GOT3 (cell line): ENCODE data around the gene GRIP2.

Experiments used
- DNase-seq: peaks from one replicate; lab custom pipeline; 2025; ENCODE audit warnings: mixed read lengths; lab: John Stamatoyannopoulos, UW

The GRIP2 gene

GRCh38 chr3:14538451-14539088, 1.6 kb downstream of the GRIP2 start:
- DNase-seq = no peak

- DNase-seq = no peak
Measured at GRCh38 chr3:14537590-14538450, 2.3 kb downstream of the GRIP2 start.

- DNase-seq = no peak
Measured at GRCh38 chr3:14536837-14537589, 3.1 kb downstream of the GRIP2 start.

GRCh38 chr3:14536055-14536815, 3.9 kb downstream of the GRIP2 start:
- DNase-seq = no peak

- no peak for DNase-seq
Measured at GRCh38 chr3:14535616-14536015, 4.5 kb downstream of the GRIP2 start.

- no peak for DNase-seq
Measured at GRCh38 chr3:14534516-14535191, 5.5 kb downstream of the GRIP2 start.

- no peak for DNase-seq
Measured at GRCh38 chr3:14533457-14533958, 6.6 kb downstream of the GRIP2 start.

- DNase-seq = no peak
Measured at GRCh38 chr3:14532691-14533456, 7.3 kb downstream of the GRIP2 start.

- DNase-seq = no peak
Measured at GRCh38 chr3:14531856-14532395, 8.2 kb downstream of the GRIP2 start.

GRCh38 chr3:14528081-14528480, 12.1 kb downstream of the GRIP2 start:
- DNase-seq = no peak

- no peak for DNase-seq
Measured at GRCh38 chr3:14525685-14526631, 14.2 kb downstream of the GRIP2 start.

GRCh38 chr3:14524920-14525660, 15.1 kb downstream of the GRIP2 start:
- no peak for DNase-seq

- no peak for DNase-seq
Measured at GRCh38 chr3:14524311-14524711, 15.8 kb downstream of the GRIP2 start.

GRCh38 chr3:14523792-14524191, 16.4 kb downstream of the GRIP2 start:
- DNase-seq = no peak

GRCh38 chr3:14522768-14523167, 17.4 kb downstream of the GRIP2 start:
- no peak for DNase-seq

GRCh38 chr3:14522129-14522691, 17.9 kb downstream of the GRIP2 start:
- DNase-seq = no peak

- no peak for DNase-seq
Measured at GRCh38 chr3:14521611-14522010, 18.5 kb downstream of the GRIP2 start.

GRCh38 chr3:14520967-14521366, 19.2 kb downstream of the GRIP2 start:
- no peak for DNase-seq
